ENCODE results near the gene LARGE1.

Gene LARGE1

DNA sequence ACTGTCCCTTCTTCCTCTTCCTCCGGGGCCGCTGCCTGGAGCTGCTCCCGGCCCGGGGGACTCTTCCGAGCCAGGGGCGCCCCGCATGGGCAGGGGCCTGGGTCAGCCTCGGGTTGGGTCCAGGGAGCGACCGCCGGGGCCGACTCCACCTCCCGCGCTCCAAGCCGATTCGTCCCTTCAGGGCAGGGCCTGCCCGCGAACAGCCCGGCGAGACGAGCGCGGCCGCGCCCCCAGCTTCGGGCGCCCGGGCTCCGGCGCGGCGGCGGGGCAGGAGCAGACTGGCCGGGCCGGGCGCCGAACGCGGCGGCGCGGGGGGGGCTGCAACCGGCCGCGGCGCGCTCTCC, at the start of gene LARGE1:
Gene LARGE1, minus strand, starts transcription at position 280 of the 344 bp plus-strand sequence.
- DNase-seq = no peak

DNA sequence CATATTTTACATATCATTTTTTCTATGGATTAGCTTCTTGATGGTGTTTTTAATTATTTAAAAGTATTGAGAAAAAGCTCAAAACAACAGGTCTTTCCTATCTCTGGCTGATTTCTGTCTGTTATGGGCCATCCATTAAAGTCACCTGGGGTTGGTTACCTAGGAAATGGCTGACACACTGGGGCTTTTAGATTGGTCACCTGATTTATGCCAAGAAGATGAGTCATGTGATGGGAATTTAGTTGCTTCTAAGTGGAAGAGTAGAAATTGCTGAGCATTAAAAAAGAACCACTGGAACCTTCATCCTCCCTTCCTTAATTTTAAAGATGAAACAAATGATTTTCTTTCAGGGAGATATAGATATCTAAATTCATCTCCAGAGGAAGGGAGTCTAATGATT, 48.8 kb upstream of the LARGE1 start:
- no peak for DNase-seq

DNA sequence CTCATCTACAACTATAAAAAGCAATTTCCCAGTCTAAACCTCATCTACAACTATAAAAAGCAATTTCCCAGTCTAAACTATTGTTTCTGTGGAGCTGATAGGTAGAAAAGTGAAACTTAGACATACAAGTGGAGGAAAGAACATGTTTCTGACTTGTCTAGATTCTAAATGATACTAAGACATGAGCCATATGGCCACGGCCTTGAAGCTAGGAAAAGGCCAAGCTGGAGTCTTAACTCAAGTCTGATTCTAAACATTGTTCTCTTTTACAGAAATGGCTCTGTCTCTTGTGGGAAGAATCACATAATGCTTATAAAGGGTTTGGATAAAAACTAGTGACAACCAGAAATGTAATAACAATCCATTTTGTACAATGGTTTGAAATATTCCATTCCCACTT, 43.8 kb upstream of the LARGE1 start:
- DNase-seq = no peak

DNA sequence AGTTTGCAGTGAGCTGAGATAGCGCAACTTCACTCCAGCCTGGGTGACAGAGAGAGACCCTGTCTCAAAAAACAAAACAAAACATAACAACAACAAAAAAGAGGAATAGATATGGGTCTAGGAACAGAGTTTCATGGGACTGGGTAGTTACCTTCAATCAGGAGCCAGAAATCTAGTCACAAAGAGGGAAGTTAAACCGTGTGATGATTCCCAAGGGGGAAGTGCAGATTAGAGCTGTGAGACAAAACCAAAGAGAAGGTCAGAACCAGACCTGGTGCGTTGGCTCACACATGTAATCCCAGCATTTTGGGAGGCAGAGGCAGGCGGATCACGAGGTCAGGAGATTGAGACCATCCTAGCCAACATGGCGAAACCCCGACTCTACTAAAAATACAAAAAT, 42.1 kb upstream of the LARGE1 start:
- no peak for DNase-seq

DNA sequence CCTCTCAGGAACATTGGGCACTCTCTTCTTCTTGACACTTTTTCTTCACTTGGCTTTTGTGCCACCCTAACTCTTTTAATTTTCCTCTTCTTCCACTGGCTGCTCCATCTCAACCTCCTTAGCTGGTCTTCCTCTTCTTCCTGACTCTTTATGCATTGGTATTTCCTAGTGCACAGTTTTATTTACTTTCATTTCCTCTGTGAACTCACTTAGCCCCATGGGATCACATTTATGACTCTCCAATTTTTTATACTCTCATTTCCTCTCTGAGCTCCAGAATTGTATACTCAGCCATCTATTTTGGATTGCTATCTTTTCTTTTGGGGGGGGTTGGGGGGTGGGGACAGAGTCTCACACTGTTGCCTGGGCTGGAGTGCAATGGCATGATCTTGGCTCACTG, 38.5 kb upstream of the LARGE1 start:
- DNase-seq = no peak

DNA sequence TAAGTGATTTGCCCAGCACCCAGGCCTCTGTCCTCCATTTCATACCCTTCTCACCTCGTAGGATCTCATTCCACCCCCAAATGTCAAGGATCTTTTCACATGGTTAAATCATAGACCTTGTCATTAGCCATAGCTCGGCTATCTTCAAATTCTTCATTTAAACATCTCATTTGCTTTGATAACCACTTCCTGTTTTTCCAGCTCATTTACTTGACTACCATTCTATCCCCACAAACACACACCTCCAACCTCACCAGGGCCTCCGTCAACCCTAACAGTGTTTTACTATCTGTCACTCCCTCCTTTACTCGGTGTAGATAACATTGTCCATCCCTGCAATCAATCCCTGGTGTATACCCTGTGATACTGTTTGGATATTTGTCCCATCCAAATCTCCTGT, 36.8 kb upstream of the LARGE1 start:
- no peak for DNase-seq

DNA sequence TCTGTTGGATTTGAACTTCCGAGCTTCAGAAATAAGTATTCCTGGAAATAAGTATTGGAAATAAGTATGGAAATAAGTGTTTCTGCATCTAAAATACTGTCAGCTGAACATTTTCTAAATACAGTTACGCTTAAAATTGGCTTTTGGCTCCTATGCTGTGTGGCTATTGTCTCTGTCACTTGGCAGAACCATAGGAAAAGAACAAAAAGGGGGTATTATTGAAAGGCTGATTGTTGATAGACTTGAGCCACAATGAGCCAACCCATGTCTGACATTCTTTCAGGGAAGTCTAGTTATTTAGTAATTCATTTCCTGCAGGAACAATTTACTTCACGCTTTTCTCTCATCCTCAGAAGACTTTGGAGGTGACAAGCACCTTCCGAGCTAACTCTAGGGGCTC, 32.5 kb upstream of the LARGE1 start:
- DNase-seq = no peak

DNA sequence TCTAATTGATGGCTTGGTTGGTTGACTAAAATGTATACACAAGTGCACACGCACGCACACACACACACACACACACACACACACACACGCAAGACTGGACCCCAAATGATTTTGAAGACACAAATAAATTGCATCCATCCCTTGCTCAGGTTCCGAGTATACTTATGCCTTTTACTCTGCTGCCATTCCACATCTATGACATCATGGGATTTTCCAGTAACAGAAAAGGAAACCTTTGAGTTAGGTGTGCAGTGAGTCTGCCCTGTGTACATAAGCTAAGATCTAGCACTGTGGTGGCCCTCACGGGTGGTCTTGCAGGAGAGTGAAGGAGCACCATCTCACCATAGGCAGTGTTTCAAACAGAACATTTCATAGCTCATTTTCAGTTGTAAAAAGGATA, 20.5 kb upstream of the LARGE1 start:
- no peak for DNase-seq

DNA sequence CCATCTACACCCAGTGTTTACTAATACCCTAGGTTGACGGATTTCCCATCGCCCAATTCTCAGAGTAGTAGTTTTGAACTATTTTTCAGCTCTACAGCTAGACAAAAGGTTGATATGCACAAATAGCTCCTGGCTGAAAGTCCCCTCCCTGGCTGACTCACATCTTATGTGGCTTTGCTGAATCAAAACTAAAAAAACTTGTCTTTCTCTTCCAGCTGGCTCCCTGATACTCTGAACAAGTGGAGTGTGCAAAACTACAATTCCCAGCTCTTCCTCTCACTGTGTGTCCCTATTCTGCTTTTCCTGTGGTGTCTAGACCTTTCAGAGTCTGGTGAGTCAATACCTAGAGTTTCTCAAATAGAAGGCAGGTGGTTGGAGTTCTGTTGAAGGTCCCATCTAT, 12.7 kb upstream of the LARGE1 start:
- DNase-seq = no peak

DNA sequence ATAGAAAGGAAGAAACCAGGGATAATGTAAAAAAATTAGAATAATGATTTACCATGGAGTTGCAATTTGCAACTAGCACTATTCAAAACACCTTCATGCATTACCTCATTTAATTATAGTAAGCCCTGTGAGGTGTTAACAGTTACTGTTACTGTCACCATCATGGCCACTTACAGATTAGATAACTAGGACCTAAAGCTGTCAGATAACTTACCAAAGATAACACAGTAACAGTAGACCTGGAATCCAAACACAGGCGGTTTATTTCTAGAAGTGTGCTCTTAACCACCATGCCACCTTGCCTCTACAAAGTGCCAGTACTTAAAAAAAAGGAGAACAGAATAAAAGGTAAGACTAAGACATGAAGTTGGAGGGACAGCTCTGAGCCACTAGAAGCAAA, 11.1 kb upstream of the LARGE1 start:
- no peak for DNase-seq

DNA sequence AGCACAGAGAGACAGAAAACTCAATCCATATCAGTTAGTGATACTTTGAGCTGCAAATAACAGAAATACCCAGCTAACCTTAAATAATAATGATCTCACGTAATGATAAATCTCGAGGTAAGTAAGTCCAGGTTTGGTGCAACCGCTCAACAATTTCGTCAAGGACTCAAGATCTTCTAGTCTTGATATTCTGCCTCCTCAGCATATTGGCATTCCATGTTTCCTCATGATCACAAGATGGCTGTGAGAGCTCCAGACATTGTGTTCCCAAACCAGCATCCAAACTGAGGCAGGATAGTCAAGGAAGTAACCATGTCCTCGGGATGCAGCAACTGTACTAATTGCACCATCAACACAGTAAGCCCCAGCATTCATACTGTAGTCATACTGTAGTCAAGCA, 7.5 kb upstream of the LARGE1 start:
- no peak for DNase-seq

DNA sequence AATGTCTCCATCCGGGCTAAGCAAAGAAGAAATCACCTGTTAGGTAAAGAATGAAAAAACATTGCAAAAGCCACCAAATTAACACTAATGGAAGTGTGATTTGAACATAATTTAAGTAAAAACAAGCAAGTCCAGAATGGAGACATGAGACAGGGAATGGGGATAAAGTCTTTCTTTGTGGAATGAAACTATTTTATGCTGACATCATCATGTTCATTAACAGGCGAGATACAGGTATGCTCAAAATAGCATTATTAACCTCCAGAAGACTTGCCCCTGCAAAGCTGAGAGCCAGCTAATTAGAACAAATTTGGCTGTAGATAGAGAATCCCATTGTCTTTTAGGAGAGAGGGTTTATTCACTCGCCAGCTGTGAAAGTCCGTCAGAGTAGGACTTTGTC, 4.9 kb upstream of the LARGE1 start:
- no peak for DNase-seq

DNA sequence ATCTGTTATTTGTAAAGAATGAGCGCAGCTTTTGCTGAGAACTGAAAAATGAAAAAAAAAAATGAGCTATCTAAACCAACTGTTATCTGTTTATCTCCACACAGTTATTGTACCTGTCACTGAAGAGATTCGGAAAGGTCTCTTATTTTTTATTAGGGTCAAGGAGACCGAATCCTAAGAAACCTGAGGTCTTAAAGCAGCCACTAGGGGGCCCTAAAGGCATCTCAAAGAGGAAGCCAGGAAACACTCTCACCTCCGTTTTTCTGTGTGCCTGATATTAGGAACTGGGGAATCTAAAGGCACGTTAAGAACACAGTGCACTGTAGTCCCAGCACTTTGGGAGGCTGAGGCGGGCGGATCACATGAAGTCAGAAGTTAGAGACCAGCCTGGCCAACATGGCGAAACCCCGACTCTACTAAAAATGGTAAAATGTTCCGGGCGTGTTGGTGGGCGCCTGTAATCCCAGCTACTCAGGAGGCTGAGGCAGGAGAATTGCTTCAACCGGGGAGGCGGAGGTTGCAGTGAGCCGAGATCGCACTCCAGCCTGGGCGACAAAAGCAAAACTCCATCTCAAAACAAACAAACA, 3.5 kb upstream of the LARGE1 start:
- DNase-seq = peak; percentile 8

DNA sequence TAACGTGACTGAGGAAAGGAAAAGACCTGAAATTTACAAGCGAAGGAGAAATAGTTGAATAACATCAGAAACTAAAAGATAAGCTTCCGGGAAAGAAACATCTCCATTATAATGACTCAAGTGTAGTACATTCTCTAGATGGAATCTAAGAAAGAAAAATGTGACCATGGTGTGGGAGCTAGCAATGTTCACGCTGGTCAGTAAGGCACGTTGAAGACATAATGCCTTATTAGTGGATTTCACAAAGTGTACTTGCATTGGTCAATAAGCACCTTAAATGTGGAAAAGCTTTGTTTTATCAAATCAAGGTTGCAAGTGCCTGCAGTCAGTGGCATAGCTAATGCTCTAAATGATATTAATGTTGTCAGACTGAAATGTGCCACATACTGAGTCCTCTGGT, 2.8 kb upstream of the LARGE1 start:
- DNase-seq = no peak

DNA sequence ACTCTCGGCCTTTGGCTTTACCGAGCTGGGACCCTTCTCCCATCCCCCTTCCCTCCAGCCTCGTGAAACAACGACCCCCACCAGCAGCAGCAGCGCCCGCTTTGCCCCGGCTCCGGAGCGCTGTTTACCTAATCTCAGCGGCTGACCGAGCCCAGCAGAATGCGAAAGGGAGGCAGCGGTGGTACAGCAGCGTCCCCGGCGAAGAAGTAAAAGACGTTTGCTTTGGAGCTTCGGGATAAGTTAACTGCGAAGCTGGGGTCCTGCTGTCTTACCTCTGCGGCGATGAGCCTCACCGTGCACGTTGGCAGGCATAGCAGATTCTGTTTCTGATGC, 2.0 kb upstream of the LARGE1 start:
- DNase-seq = no peak

DNA sequence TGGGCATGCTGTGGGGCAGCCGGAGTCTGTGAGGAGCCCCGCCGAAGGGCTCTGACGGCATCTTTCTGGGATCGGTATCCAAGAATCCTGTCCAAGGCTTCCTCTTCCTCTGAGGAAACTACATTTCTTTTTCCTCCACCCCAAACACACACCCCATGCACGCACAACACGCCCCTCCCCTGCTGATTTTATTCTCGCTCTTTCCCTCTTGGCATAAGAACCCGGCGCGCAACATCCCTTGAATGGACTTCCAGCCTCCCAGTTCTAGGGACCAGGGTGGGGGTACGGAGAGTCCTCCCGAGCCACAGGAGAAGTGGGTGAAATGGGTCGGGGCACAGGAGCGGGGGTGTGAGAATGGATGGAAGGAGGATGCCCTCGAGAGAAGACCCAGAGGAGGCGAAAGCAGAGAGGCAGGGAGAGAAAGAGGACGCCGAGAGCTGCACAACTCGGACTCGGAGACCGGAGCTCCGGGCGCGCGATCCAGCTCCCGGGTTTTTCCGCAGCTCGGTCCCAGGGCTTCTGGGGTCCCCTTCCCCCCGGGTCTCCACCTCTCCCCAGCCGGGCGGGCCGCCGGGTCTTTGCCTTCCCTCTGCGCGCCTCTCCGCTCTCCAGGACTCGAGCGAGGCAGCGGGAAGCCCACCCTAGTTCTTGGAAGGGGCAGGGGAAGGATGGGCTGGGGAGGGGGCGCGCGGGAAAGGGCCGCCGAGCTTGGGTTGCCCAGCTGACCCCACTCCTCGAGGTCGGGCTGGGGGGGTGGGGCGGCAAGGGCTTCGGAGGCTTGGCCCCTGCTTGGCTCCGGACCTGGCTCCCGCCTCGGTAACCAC, 1.5 kb upstream of the LARGE1 start:
- DNase-seq = no peak

DNA sequence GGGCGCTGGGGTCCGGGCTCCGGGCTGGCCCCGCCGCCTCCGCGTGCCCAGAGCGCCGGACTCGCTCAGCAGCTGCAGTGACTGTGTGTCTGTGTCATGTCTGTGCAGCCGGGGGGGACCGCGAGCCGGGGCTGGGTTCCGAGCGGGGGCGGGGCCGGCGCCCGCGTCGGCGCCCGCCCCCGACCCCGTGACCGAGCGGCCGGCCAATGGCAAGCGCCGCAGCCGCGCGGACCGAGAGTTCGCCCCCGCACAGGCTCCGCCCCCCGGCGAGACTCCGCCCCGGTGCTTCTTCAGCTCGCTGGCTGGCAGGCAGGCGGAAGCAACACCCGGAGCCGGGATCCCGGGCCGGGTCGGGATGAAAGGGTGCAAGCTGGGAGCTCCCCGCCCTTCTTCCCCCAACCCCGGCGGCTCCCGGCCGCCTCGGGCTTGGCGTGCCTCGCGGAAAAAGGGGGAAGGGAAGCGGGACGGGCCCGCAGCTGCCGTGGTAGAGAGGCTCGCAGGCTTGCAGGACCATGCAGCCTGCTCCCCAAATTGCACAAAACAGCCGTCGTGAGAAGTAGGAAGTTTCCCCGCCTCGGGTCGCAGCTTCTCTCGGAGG, 750 bp upstream of the LARGE1 start:
- peak; percentile 35 for DNase-seq

DNA sequence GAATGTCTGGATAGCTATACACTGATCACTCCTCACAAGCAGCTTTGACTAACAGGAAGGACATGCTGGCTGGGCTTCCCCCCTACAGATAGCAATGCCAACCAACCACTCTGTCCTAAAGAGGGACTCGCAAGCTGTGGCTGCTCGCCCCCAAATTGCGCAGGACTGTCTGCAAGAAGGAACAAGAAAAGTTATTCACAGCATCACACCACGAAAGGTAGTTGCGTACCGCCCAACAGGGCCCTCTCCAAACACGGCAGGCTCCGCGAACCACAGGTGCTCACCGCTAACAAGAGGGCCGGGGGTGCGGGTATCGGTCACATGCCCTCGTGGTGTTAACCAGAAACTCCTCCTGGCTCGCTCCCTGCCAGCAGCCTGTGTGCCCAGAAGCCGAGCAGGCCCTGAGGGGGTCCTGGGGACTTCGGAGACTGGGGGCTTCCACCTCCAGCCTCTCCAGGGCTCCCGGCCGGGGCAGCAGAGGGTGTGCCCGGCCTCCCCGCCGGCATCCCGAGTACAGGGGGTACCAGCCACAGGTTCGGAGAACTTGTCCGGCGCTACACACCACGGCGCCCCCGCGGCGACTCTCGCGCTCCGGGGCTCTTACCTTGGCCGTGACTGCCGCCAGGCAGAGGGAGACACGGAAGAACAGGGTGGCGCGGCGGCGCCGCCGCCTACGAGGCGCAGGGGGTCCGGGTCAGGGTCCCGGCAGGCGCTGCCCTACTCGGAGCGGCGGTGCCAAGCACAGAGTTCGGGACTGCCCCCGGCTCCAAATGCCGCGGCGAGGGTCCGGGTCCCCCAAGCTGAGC, 682 bp downstream of the LARGE1 start:
- DNase-seq = no peak

DNA sequence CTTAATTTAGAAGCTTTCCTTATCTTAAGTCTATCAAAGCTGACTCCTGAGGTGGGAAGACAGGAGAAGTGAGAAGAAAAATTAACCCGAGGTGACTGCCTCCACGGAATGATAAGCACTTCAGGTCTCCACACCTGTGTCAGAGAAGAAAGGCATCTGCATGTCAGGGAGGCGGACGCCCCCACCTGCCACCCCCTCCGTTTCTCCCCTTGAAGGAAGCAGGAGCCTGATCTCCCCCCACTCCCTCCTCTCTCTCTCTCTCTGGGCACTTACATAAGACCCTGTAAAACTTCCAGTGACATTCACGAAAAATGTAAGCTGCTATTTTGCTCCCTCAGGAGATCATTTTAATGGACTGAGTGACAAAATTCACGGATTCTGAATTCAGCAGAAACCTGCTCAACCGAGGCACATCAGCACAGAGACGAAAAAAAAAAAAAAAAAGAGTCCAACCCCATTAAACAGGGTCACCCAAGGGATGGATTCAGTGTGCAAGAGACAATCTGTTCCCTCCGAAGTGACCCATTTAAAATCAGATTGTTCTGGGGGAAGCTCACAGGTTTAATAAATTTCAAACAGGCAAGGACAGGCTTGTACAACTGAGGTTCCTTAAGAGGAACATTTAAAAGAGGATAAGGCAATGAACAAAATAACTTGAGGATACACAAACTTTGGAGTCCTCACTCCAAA, 1.5 kb downstream of the LARGE1 start:
- DNase-seq = no peak

DNA sequence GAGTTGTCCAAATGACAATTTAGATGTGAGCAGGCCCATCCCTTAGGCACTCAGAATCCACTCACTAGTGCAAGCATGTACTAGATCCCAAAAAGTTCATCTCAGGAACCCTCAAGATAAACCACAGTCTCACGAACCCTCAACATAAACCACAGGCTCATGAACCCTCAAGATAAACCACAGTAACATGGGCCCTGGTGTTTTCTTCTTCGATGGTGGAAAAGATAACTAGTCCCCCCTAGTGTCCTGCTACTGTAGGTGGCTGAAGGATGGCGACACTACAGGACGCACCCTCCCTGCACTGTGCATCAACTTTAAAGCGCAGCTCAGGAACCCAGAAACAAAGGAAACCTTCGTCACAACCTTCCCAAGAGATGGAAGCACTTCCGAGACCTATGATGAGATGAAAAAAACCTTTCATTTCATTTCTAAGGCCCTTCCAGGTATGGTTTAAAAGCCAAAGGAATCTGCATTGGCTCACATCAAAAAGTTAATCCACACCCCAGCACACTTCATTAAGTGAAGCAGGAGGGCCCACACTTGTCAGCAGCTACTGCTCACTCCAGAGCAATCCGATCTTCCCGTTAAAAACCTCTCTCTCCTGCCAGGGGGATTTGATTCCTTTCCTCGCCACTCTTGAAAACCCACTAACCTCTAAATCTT, 2.4 kb downstream of the LARGE1 start:
- DNase-seq = no peak

DNA sequence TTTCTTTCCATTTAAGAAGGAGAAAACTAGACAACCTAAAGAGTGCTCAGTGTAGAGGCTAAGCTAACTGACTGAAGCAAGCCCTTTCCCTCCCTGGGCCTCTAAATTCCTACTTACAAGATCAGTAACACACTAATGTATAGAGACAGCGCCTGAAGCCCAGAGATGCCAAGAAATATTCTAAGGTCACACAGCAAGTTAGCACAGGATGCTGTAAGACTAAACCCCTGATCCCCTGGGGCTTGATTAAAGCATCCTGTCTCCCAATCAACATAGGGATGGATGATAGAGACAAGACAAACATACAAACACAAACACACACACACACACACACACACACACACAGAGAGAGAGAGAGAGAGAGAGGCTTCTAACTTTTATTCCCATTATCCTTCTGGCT, 5.6 kb downstream of the LARGE1 start:
- DNase-seq = no peak

DNA sequence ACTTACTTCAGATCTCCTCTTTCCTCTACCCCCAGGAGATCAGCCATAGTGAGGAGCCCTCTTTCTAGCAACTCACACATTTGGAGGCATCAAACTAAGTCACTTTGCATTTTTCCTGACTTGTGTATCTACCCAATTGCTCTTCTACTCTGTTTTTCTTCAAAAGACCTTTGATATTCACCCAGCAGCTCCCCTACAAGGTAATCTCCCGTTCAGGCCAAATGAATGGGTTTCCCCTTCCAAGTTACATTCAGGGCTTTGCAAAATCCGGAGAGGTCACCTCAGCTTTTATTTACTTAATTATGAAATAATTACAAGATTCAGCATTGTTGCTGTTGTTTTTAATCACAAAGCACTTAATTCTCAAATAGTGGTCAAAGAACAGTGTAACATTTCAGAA, 6.1 kb downstream of the LARGE1 start:
- no peak for DNase-seq

DNA sequence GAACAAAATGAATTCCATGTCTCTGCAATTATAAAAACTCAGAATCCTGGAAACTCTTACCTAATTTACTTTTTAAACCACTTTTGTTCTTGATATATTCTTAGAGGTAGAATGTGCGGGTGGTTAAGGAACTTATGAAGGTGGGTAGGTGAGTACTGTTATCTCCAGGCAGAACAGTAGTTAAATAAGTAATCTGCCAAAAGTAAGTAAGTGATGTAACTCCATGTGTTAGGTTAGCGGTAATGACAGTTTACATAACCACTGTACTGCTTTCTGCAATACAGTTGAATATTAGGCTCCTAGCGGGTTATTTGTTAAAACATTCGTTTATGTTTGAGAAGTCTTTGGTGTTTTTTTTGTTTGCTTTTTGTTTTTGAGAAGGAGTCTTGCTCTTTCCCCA, 7.1 kb downstream of the LARGE1 start:
- no peak for DNase-seq
